ENCODE measurements around the gene CRYBA4.

- TF ChIP-seq CTCF (optimal IDR thresholded peaks at IDR 0.05 in 1 of 3, IDR thresholded peaks at IDR 0.05 in 1 of 3, conservative IDR thresholded peaks at IDR 0.05 in 1 of 3; ENCODE audit: extremely low read depth in 1 of 3, insufficient read depth in 2 of 3, low read length in 3 of 3) (no peak), EZH2 (IDR thresholded peaks at IDR 0.05; ENCODE audit: low read length) (no peak)
These were observed 3.0 kb downstream of the CRYBA4 start for GRCh38 chr22:26624803-26625202.
